PC-9 (cell line): ENCODE results near the gene DYNC2H1. TPM values are rescaled to one million over a fixed set of nuclear protein-coding genes. Genes with fewer than 3 reads are reported as not detected.

ENCODE experiments used
- BruUV-seq: library from RNA; stranded (reverse); fragments of 400-500 nt; replicated peaks from 2 replicates; lab custom pipeline; 2021; lab: Mats Ljungman, UMichigan
- CTCF ChIA-PET: fragments of 300-600 bp; sonication (Branson Sonifier 250); formaldehyde crosslinking; loops from one replicate; lab custom pipeline; 2022; ENCODE audit warnings: antibody characterized with exemption; lab: Charles Lee
- POLR2A ChIA-PET: fragments of 300-600 bp; sonication (Branson Sonifier 250); formaldehyde crosslinking; loops from one replicate; lab custom pipeline; 2022; ENCODE audit warnings: antibody characterized with exemption; ENCODE audit not compliant: unreplicated experiment; lab: Charles Lee
- DNase-seq, 2 experiments: peaks; one replicate each; pipeline versions ENCODE4 v3.0.0 to v3.0.0-alpha.2; 2015 to 2022; ENCODE audit warnings: mixed read lengths in 1 of 2
- H2AFZ ChIP-seq: fragments of 200-600 bp; sonication (generic); 2 replicates; pipeline ENCODE4 v1.8.1; 2017; ENCODE audit warnings: antibody characterized with exemption
- H3F3A ChIP-seq: fragments of 200-600 bp; sonication (generic); 2 replicates; pipeline ENCODE4 v1.8.1; 2017; ENCODE audit warnings: antibody characterized with exemption, mild to moderate bottlenecking, low read depth; ENCODE audit not compliant: insufficient read depth
- H3K27ac ChIP-seq: fragments of 200-600 bp; sonication (generic); 2 replicates; pipeline ENCODE4 v1.6.1; 2016; ENCODE audit warnings: mixed run types
- H3K27me3 ChIP-seq: fragments of 200-600 bp; sonication (generic); 2 replicates; pipeline ENCODE4 v1.6.1; 2016; ENCODE audit warnings: low read depth, mixed run types; ENCODE audit not compliant: insufficient read depth
- H3K36me3 ChIP-seq: fragments of 200-600 bp; sonication (generic); 2 replicates; pipeline ENCODE4 v1.6.1; 2016; ENCODE audit warnings: low read depth, mixed run types
- H3K4me1 ChIP-seq: fragments of 200-600 bp; sonication (generic); replicated peaks from 2 replicates; pipeline ENCODE4 v1.6.1; 2016; ENCODE audit warnings: mixed run types; ENCODE audit not compliant: insufficient read depth
- H3K4me2 ChIP-seq: fragments of 200-600 bp; sonication (generic); 2 replicates; pipeline ENCODE4 v1.6.1; 2017; ENCODE audit warnings: mixed run types
- H3K4me3 ChIP-seq: fragments of 200-600 bp; sonication (generic); 2 replicates; pipeline ENCODE4 v1.6.1; 2016; ENCODE audit warnings: mixed run types
- H3K79me2 ChIP-seq: fragments of 200-600 bp; sonication (generic); 2 replicates; pipeline ENCODE4 v1.6.1; 2017; ENCODE audit warnings: low read depth, mixed run types
- H3K9me2 ChIP-seq: fragments of 200-600 bp; sonication (generic); 2 replicates; pipeline ENCODE4 v1.8.1; 2017; ENCODE audit warnings: mild to moderate bottlenecking; ENCODE audit not compliant: insufficient read depth
- H3K9me3 ChIP-seq: fragments of 200-600 bp; sonication (generic); 2 replicates; pipeline ENCODE4 v1.8.1; 2016; ENCODE audit warnings: low read depth; ENCODE audit not compliant: insufficient read depth
- H4K20me1 ChIP-seq: fragments of 200-600 bp; sonication (generic); 2 replicates; pipeline ENCODE4 v1.8.1; 2017; ENCODE audit not compliant: insufficient read depth
- EZH2 ChIP-seq: fragments of 200-600 bp; sonication (generic); IDR thresholded peaks from 2 replicates; pipeline ENCODE4 v1.8.0; 2017; ENCODE audit warnings: antibody characterized with exemption, low read depth
- intact Hi-C: fragments of 100-400 bp; cut with micrococcal nuclease; formaldehyde crosslinking; loops from one replicate; pipeline ENCODE4 v1.10.0; 2022; ENCODE audit not compliant: unreplicated experiment
- total RNA-seq: library from RNA; stranded (reverse); gene quantifications from 2 replicates; pipeline ENCODE4 v1.2.3, GENCODE V29; 2021
- TF ChIP-seq, protein P1 (sequence below): fragments of 200-600 bp; sonication (generic); conservative IDR thresholded peaks from 2 replicates; pipeline ENCODE4 v1.6.1; 2017; ENCODE audit warnings: mixed run types, antibody characterized with exemption, mild to moderate bottlenecking, moderate library complexity

Gene DYNC2H1
- total RNA-seq, 1 experiment from 2014 or later: 12.2 TPM

DNA sequence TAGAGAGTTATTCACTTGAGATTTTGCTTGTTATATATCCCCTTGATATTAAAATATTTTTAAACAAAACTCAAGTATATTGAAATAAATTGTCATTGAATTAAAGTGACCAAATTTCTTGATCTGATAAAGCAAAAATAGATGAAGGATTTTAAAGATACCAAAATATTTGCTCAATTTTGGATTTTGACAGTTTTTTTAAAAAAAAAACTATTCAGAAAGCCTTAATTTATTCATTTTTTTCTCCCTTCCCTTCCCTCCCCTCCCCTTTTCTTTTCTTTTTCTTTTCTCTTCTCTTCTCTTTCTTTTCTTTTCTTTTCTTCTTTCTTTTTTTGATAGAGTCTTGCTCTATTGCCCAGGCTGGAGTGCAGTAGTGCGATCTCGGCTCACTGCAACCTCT, 163.7 kb downstream of the DYNC2H1 start:
- no peaks in the 10 kb centered on the region; the same call in 1 of the 2 replicates for H3K9me2 ChIP-seq
- no peaks in the 10 kb centered on the region for H3K27me3 ChIP-seq
- DNase-seq: no peak
- POLR2A ChIA-PET: no interaction called here
- BruUV-seq: no TSS peak
- TF ChIP-seq, protein P1, sequence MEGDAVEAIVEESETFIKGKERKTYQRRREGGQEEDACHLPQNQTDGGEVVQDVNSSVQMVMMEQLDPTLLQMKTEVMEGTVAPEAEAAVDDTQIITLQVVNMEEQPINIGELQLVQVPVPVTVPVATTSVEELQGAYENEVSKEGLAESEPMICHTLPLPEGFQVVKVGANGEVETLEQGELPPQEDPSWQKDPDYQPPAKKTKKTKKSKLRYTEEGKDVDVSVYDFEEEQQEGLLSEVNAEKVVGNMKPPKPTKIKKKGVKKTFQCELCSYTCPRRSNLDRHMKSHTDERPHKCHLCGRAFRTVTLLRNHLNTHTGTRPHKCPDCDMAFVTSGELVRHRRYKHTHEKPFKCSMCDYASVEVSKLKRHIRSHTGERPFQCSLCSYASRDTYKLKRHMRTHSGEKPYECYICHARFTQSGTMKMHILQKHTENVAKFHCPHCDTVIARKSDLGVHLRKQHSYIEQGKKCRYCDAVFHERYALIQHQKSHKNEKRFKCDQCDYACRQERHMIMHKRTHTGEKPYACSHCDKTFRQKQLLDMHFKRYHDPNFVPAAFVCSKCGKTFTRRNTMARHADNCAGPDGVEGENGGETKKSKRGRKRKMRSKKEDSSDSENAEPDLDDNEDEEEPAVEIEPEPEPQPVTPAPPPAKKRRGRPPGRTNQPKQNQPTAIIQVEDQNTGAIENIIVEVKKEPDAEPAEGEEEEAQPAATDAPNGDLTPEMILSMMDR: no peak
- no peak for TF ChIP-seq EZH2
- no peak overlapping the region for H3K27ac ChIP-seq
- no peak overlapping the region for H3K4me2 ChIP-seq
- H3K9me3 ChIP-seq: no peaks in the 10 kb centered on the region
- intact Hi-C loops: no loop called here
- no peaks in the 10 kb centered on the region for H4K20me1 ChIP-seq
- no peaks in the 10 kb centered on the region for H3K4me1 ChIP-seq
- H3F3A ChIP-seq: no peaks in the 10 kb centered on the region
- H3K79me2 ChIP-seq: no peaks in the 10 kb centered on the region
- no peak overlapping the region for H3K4me3 ChIP-seq
- H2AFZ ChIP-seq: no peak overlapping the region
- CTCF ChIA-PET: no interaction called here
- H3K36me3 ChIP-seq: no peaks in the 10 kb centered on the region

DNA sequence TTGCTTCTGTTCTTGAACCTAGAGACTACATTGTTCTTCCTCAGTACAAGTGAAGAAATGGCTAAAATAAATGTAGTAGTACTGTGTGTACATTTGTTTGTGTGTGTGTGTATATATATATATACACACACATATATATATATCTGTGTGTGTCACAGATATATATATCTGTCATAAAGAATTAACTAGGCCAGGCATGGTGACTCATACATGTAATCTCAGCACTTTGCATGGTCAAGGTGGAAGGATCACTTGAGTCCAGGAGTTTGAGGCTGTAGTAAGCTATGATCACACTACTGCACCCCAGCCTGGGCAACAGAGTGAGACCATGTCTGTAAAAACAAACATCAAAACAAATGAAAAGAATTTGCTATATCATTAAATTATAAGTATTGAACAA, 164.8 kb downstream of the DYNC2H1 start:
- no peaks in the 10 kb centered on the region for H3K9me3 ChIP-seq
- intact Hi-C loops: no loop called here
- H3K4me2 ChIP-seq: no peak overlapping the region
- no TSS peak for BruUV-seq
- H2AFZ ChIP-seq: no peak overlapping the region
- no peaks in the 10 kb centered on the region for H3K36me3 ChIP-seq
- CTCF ChIA-PET: no interaction called here
- no peaks in the 10 kb centered on the region for H4K20me1 ChIP-seq
- TF ChIP-seq, protein P1: no peak
- TF ChIP-seq EZH2: no peak
- no peak overlapping the region for H3K27ac ChIP-seq
- H3F3A ChIP-seq: no peaks in the 10 kb centered on the region
- no peaks in the 10 kb centered on the region for H3K79me2 ChIP-seq
- no peak overlapping the region for H3K4me3 ChIP-seq
- no peaks in the 10 kb centered on the region for H3K27me3 ChIP-seq
- H3K4me1 ChIP-seq: no peaks in the 10 kb centered on the region
- H3K9me2 ChIP-seq: no peaks in the 10 kb centered on the region; the same call in 1 of the 2 replicates
- POLR2A ChIA-PET: interaction anchor here (0.6 kb wide), 1 partner anchor 19 kb away, joined by 8 read pairs; no protein-coding TSS in a partner anchor
- no peak for DNase-seq

DNA sequence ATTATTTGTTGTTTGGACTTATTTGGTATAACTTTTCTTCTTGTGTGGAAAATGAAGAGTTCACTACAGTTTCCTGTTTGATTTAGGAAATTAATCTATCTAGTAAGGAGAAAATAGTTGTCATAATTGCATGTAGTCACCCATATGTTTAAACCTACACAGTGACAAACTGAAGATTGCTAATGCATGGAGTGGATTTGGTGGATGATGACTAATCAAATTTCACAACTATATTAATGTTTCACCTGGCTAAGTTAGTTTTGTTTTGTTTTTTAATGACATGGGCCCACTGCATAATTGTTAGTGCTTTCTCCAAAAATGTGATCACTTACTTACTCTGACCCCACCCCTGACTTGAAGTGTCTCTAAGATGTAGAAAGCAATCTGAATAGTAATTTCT, 170.6 kb downstream of the DYNC2H1 start:
- no peaks in the 10 kb centered on the region for H3K27me3 ChIP-seq
- peak in 1 of 2 experiments; percentile 52 for DNase-seq
- H3K4me1 ChIP-seq: peaks cover 19% of the 10 kb centered on the region
- POLR2A ChIA-PET: no interaction called here
- CTCF ChIA-PET: no interaction called here
- no peak overlapping the region for H3K4me3 ChIP-seq
- no TSS peak for BruUV-seq
- no peaks in the 10 kb centered on the region for H3F3A ChIP-seq
- H3K36me3 ChIP-seq: no peaks in the 10 kb centered on the region
- no peaks in the 10 kb centered on the region for H3K79me2 ChIP-seq
- no peaks in the 10 kb centered on the region for H4K20me1 ChIP-seq
- H3K9me2 ChIP-seq: no peaks in the 10 kb centered on the region
- H2AFZ ChIP-seq: no peak overlapping the region
- TF ChIP-seq EZH2: no peak
- TF ChIP-seq, protein P1: no peak
- H3K27ac ChIP-seq: no peak overlapping the region
- intact Hi-C loops: no loop called here
- no peaks in the 10 kb centered on the region for H3K9me3 ChIP-seq
- 0 out of 2 replicates have a peak overlapping the region, but pooled peaks have one; percentile 1 for H3K4me2 ChIP-seq
